WI38 (cell line): ENCODE data around the gene MSL1.
A peak's percentile ranks its signal among the peaks of the same experiment; 100 is the strongest.
"Not testable (repeated sequence)": the region's sequence is repeated elsewhere in the genome, so short reads cannot be mapped to it uniquely, and the experiment has no call there.

Source experiments
- H3K4me3 ChIP-seq: 2 replicates; pipeline ENCODE4 v1.5.1; 2011; ENCODE audit warnings: low read depth, mild to moderate bottlenecking, control low read depth, low read length
- TF ChIP-seq, protein P1 (sequence below): IDR thresholded peaks from 2 replicates; pipeline ENCODE4 v1.5.1; 2012; ENCODE audit warnings: low read depth, mild to moderate bottlenecking, control low read depth, low read length

The MSL1 gene

DNA sequence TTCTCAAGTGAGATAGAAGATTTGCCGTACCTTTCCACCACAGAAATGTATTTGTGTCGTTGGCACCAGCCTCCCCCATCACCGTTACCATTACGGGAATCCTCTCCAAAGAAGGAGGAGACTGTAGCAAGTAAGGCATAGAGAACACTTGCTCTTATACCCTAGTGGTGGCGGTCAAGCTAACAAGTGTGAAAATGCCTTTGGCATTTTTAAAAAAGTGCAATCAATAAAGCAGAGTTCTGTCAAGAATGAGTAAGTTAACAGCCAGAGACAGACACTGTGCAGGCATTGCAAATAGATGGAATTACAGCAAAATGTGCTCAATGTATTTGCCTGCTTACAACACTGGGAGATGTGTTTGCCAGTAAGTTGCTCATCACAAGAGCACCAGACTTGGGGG is 7.7 kb downstream of the MSL1 start:
- TF ChIP-seq, protein P1, sequence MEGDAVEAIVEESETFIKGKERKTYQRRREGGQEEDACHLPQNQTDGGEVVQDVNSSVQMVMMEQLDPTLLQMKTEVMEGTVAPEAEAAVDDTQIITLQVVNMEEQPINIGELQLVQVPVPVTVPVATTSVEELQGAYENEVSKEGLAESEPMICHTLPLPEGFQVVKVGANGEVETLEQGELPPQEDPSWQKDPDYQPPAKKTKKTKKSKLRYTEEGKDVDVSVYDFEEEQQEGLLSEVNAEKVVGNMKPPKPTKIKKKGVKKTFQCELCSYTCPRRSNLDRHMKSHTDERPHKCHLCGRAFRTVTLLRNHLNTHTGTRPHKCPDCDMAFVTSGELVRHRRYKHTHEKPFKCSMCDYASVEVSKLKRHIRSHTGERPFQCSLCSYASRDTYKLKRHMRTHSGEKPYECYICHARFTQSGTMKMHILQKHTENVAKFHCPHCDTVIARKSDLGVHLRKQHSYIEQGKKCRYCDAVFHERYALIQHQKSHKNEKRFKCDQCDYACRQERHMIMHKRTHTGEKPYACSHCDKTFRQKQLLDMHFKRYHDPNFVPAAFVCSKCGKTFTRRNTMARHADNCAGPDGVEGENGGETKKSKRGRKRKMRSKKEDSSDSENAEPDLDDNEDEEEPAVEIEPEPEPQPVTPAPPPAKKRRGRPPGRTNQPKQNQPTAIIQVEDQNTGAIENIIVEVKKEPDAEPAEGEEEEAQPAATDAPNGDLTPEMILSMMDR: no peak
- no peak overlapping the region for H3K4me3 ChIP-seq

DNA sequence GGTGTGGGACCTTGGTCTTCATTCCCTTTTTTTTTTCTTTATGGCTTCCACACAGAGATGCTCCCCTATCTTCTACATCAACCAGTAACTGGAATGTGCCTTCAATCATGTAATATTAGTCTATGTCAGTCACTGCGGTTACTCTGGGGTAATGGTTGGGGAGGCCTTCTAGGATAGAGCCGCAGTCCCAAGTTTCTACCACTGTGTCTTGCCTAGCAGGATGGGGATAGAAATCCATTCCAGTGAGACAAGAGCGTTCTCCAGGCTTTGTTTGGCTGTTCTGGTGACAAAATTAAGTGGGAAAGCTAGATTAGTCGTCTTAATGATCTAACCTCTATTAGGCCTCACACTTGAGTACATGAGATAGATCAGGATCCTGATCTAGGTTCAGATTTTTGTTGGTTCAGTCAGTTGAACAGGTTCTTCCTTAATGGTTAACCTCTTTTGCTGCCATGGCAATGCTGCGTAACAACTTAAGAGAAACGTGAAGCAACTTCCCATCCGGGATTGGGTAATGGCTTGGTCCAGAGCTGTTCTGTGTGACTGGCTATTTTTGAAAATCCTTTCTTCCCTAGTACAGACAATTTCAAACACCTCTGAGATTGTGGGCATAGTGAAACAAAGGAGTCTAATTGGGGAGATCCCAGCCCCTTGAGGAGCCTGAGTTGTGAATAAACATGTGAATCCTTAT is 8.7 kb downstream of the MSL1 start:
- TF ChIP-seq, protein P1: no peak
- no peak overlapping the region for H3K4me3 ChIP-seq

GRCh38 chr17:40134184-40134583 is 12.4 kb downstream of the MSL1 start:
- H3K4me3 ChIP-seq: no peak overlapping the region
- TF ChIP-seq, protein P1: no peak

- no peak overlapping the region for H3K4me3 ChIP-seq
- TF ChIP-seq, protein P1: no peak
Measured at GRCh38 chr17:40135817-40136216, 14.0 kb downstream of the MSL1 start.

DNA sequence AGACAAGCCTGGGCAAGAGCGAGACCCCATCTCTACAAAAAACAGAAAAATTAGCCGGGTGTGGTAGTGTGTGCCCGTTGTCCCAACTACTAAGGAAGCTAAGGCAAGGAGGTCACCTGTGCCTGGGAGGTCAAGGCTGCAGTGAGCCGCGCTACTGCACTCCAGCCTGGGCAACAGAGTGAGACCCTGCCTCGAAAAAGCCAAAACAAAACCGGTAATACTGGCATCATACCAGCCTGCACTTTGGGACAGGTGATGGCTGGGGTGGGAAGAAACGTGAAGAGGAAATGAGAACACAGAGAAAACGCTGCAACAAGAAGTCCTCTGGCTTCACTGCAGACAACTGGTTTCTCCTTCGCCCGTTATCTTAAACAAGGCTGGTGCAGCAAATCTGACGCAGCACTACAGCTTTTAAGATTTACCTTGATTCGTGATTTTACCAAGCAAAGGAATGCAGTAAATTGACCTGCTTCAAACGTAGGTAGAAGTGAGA is 17.8 kb downstream of the MSL1 start:
- peak overlapping the region; percentile 82 for H3K4me3 ChIP-seq

DNA sequence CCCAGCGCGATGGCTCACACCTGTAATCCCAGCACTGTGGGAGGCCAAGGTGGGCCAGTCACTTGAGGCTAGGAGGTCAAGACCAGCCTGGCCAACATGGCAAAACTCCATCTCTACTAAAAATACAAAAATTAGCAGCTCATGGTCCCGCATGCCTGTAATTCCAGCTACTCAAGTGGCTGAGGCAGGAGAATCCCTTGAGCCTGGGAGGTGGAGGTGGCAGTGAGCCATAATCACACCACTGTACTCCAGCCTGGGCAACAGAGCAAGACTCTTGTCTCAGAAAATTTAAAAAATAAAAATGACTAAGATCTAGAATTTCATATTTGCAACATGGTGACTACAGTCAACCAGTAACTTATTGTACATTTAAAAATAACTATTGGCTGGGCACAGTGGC is 21.4 kb downstream of the MSL1 start:
- H3K4me3 ChIP-seq: not testable (repeated sequence)

More for the DNA sequence above, 17.8 kb downstream of the MSL1 start:
- TF ChIP-seq, protein P1: no peak

DNA sequence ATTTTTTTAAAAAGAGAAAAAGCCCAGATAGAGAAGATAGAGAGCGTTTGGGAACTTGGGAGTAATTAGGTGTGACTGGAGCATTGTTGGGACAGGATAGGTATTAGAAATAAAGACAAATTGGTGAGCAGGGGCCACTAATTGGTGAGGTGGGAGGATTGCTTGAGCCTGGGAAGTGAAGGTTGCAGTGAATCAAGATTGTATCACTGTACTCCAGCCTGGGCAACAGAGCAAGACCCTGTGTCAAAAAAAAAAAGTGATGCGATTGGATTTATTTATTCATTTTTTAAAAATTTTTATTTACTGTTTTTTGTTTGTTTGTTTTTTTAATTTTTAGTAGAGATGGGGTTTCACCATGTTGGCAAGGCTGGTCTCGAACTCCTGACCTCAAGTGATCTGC is 23.7 kb downstream of the MSL1 start:
- H3K4me3 ChIP-seq: no peak overlapping the region
- TF ChIP-seq, protein P1: no peak

DNA sequence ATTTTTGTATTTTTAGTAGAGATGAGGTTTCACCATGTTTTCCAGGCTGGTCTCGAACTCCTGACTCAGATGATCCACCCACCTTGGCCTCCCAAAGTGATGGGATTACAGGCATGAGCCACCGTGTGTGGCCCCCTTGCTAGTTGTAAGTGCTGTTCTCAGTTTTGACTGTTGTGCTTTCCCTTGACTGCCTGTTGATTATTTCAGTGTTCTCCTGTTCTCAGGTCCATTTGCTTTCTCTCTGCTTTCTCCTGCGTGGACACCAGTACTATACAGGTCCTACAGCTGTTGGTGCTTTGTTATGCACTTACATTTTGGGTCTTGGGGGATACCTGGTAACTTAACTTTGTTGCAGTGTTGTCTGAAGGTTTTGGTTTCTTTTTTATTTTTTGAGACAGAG is 26.8 kb downstream of the MSL1 start:
- H3K4me3 ChIP-seq: no peak overlapping the region
- TF ChIP-seq, protein P1: no peak
